ENCODE data around the gene SUSD1. TPM values are rescaled to one million over a fixed set of nuclear protein-coding genes. Genes with fewer than 3 reads are reported as not detected.

Gene SUSD1
- total RNA-seq, 1 experiment from 2014 or later, result 15.3 TPM

DNA sequence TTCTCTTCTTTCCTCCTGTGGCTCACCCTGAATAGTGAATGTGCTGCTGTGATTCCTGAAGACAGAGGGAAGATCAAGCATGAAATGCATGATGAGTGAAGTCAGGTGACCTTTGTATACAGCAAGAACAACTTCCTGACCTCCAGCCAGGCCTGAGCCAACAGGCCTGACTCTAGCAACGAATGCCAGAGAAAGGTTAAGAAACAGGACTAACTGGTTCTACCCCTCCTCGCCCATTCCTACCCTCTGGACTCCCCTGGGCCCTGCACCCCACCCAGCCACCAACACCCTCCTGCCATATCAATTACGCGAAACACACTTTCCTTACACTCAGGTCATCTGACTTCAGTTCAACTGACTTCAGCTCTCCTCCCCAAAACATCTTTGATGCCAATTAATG is 4.9 kb downstream of the SUSD1 start:
- no peaks in the 10 kb centered on the region for H3K27me3 ChIP-seq (ENCODE audit: control insufficient read depth, insufficient read depth, low read length)
- BruUV-seq (replicated peaks), result no TSS peak
- no peak for ATAC-seq
- no peak for DNase-seq (ENCODE audit: low read depth, low spot score)
- no peaks in the 10 kb centered on the region for H3K9me3 ChIP-seq (ENCODE audit: control insufficient read depth, insufficient read depth, low read depth, low read length)
- no peak overlapping the region for H3K27ac ChIP-seq (ENCODE audit: low read length)
- ChIA-PET CTCF (no interaction called here), POLR2A (no interaction called here)
- H3K4me3 ChIP-seq (ENCODE audit: low read depth in 2 of 2, low read length in 2 of 2), result no peak overlapping the region
- no peaks in the 10 kb centered on the region for H3K36me3 ChIP-seq (ENCODE audit: control insufficient read depth, insufficient read depth, low read length)
- TF ChIP-seq SIN3A (IDR thresholded peaks at IDR 0.05; ENCODE audit: borderline replicate concordance, insufficient read depth, low read depth, low read length) (no peak), TCF7L2 (IDR thresholded peaks at IDR 0.05; ENCODE audit: low read depth, low read length) (no peak), POLR2AphosphoS5 (IDR thresholded peaks at IDR 0.05; ENCODE audit: low read depth, low read length) (no peak), CTCF (IDR thresholded peaks at IDR 0.05) (no peak), REST (IDR thresholded peaks at IDR 0.05; ENCODE audit: insufficient read depth in 1 of 2, low read depth in 2 of 2, low read length in 1 of 2) (no peak)
- in situ Hi-C loops (cut with HindIII; ENCODE audit: low pct_unique_long_range_greater_than_20kb, low sequenced_read_pairs), result no loop called here
- peaks cover 17% of the 10 kb centered on the region for H3K4me1 ChIP-seq (ENCODE audit: control insufficient read depth, insufficient read depth, low read length)
- intact Hi-C loops (cut with micrococcal nuclease; ENCODE audit: unreplicated experiment), result no loop called here

GRCh38 chr9:112169368-112169767 is 5.7 kb downstream of the SUSD1 start:
- intact Hi-C loops (cut with micrococcal nuclease; ENCODE audit: unreplicated experiment) (no loop called here), in situ Hi-C loops (cut with HindIII; ENCODE audit: low pct_unique_long_range_greater_than_20kb, low sequenced_read_pairs) (no loop called here)
- no peaks in the 10 kb centered on the region for H3K36me3 ChIP-seq (ENCODE audit: control insufficient read depth, insufficient read depth, low read length)
- H3K4me1 ChIP-seq (ENCODE audit: control insufficient read depth, insufficient read depth, low read length), result peaks cover 17% of the 10 kb centered on the region
- ChIA-PET POLR2A (no interaction called here), CTCF (no interaction called here)
- no peak for DNase-seq (ENCODE audit: low read depth, low spot score)
- H3K27me3 ChIP-seq (ENCODE audit: control insufficient read depth, insufficient read depth, low read length), result no peaks in the 10 kb centered on the region
- no peak overlapping the region for H3K27ac ChIP-seq (ENCODE audit: low read length)
- TF ChIP-seq TCF7L2 (IDR thresholded peaks at IDR 0.05; ENCODE audit: low read depth, low read length) (no peak), SIN3A (IDR thresholded peaks at IDR 0.05; ENCODE audit: borderline replicate concordance, insufficient read depth, low read depth, low read length) (no peak), CTCF (IDR thresholded peaks at IDR 0.05) (no peak), POLR2AphosphoS5 (IDR thresholded peaks at IDR 0.05; ENCODE audit: low read depth, low read length) (no peak), REST (IDR thresholded peaks at IDR 0.05; ENCODE audit: insufficient read depth in 1 of 2, low read depth in 2 of 2, low read length in 1 of 2) (no peak)
- no peak for ATAC-seq
- BruUV-seq (replicated peaks), result no TSS peak
- no peaks in the 10 kb centered on the region for H3K9me3 ChIP-seq (ENCODE audit: control insufficient read depth, insufficient read depth, low read depth, low read length)
- H3K4me3 ChIP-seq (ENCODE audit: low read depth in 2 of 2, low read length in 2 of 2), result no peak overlapping the region
